H54 (cell line): ENCODE results near the gene INF2.

Experiments
- DNase-seq: peaks from one replicate; pipeline ENCODE4 v3.0.0; 2011; ENCODE audit warnings: low spot score, mixed read lengths; ENCODE audit not compliant: insufficient read length
- FAIRE-seq: peaks from 3 replicates; lab custom pipeline; 2011; peaks lifted over from hg19 to GRCh38; lab: Jason Lieb, UNC
- POLR2A ChIP-seq: IDR thresholded peaks from 2 replicates; pipeline ENCODE4 v1.6.1; 2011; ENCODE audit warnings: low read depth, mild to moderate bottlenecking, low read length

Gene INF2

DNA sequence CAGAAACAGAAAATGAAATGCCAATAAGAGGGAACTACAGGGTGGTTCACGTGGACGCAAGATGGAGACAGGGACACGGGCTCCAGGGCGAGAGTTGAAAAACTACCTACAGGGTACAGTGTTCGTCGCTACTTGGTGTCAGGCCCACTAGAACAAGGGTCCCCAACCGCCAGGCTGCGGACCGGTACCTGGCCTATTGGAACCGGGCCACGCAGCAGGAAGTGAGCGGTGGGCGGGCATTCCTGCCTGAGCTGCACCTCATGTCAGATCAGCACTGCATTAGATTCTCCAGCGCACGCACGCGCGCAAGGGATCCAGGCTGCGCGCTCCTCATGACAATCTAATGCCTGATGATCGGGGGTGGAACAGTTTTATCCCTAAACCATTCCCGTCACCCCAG, 14.8 kb downstream of the INF2 start:
- no peak for DNase-seq
- no peak for FAIRE-seq
- TF ChIP-seq POLR2A = no peak

DNA sequence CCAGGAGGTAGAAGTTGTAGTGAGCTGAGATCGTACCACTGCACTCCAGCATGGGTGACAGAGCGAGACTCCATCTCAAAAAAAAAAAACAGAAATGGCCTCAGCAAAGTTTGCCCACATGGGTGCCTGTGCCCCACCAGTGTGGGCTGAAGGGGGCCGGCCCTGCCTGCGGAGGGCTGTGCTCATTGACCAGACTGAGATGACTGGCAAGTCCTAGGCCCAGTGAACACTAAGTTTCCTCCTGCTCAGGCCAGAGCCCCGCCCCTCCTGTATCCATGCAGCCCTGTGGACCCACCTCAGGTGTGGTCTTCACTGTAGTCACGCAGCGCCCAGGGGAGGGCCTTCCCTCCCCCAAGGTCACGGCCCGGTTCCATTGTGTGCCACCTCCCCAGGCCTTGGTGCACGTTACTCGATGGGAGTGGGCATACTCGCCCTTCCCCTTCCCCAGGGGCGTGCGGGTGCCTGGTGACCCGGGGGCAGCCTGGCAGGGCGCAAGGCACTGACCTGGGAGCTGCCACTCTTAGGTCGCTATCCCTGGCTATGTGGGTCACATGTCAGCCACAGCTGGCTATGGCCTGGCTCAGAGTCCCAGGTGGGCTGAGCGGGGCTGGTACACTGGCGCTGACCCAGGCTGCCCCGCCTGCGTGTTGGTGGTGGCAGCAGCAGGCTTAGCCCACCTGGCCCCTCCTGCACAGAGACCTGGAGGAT, 16.1 kb downstream of the INF2 start:
- FAIRE-seq = no peak
- DNase-seq = no peak
- TF ChIP-seq POLR2A = no peak

DNA sequence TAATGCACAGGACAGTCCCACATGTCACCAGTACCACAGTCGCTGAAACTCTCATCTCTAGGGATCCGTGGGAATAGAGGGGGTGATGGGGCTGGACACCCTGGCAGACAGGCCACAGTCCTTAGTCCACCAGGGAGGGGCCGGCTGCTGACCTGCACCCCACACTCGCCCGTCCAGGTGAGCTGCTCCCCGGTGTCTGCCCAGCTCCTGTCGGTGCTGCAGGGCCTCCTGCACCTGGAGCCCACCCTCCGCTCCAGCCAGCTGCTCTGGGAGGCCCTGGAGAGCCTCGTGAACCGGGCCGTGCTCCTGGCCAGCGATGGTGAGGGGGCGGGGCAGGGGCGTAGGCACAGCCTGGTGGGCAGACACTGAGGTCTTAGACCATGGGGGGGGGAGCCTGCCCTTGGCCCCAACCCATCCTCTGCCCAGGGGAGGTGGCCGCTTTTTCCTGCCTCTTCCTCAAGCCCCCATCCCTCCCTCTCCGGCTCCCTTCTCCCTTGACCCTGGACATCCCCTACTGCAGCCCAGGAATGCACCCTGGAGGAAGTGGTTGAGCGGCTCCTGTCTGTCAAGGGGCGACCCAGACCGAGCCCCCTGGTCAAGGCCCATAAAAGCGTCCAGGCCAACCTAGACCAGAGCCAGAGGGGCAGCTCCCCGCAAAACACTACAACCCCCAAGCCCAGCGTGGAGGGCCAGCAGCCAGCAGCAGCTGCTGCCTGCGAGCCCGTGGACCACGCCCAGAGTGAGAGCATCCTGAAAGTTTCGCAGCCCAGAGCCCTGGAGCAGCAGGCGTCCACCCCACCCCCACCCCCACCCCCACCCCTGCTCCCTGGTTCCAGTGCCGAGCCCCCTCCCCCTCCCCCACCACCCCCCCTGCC, 17.6 kb downstream of the INF2 start:
- FAIRE-seq (no peak), DNase-seq (no peak)
- TF ChIP-seq POLR2A = no peak

DNA sequence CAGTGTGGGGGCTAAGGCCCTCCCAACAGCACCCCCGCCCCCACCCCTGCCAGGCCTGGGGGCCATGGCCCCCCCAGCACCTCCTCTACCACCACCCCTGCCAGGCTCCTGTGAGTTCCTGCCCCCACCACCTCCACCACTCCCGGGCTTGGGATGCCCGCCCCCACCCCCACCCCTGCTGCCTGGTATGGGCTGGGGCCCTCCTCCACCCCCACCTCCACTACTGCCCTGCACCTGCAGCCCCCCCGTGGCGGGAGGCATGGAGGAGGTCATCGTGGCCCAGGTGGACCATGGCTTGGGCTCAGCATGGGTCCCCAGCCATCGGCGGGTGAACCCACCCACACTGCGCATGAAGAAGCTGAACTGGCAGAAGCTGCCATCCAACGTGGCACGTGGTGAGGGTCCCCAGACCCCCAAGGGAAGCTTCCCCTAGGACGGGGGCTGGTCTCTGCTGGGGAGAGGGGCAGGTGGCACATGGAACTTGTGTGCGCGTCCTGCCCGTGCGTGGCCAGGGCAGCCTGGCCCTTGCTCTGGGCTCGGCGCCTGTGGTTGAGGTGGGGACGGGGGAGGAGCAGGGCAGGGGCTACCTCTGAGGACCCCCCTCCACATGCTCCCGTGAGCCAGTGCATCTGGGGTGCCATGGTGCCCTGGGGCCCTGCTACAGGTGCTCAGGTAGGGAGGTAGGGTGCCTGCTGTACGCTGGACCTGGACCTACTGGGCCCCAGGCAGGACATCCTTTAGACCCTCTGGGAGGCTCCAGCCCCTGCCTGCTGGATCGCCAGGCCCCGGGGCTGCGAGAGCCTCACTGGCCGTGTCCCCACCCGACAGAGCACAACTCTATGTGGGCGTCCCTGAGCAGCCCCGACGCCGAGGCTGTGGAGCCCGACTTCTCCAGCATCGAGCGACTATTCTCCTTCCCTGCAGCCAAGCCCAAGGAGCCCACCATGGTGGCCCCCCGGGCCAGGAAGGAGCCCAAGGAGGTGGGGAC, 18.5 kb downstream of the INF2 start:
- no peak for TF ChIP-seq POLR2A

DNA sequence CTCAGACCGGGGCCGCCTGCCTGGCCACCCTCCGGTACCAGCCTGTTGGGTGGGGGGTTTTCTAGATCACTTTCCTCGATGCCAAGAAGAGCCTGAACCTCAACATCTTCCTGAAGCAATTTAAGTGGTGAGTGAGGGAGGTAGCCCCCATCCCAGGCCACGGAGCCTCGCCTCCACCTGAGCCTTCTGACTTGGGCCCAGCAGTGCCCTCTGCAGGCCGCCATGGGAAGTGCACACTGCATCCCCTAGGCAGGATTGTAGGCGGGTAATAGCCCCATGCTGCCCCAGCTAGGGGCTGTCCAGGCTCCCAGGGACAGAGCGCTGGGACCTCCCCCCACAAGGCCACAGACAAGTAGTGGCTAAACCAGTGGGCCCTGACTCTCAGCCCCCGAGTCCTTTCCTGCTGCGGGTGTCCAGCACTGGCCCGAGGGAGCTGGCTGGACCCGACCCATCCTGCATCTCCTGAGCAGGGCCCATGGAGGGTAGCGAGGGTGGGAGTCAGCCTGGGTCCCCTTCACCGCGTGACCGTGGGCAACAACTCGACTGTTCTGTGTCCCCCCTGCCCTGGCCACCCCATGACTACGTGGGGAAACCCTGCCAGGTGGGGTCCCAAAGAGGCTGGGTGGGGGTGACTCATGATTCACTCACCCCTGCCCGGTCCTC, 19.3 kb downstream of the INF2 start:
- TF ChIP-seq POLR2A = no peak
- peak; percentile 84 for DNase-seq
- peak; percentile 6 for FAIRE-seq

More for the DNA sequence above, 18.5 kb downstream of the INF2 start:
- DNase-seq (no peak), FAIRE-seq (no peak)

DNA sequence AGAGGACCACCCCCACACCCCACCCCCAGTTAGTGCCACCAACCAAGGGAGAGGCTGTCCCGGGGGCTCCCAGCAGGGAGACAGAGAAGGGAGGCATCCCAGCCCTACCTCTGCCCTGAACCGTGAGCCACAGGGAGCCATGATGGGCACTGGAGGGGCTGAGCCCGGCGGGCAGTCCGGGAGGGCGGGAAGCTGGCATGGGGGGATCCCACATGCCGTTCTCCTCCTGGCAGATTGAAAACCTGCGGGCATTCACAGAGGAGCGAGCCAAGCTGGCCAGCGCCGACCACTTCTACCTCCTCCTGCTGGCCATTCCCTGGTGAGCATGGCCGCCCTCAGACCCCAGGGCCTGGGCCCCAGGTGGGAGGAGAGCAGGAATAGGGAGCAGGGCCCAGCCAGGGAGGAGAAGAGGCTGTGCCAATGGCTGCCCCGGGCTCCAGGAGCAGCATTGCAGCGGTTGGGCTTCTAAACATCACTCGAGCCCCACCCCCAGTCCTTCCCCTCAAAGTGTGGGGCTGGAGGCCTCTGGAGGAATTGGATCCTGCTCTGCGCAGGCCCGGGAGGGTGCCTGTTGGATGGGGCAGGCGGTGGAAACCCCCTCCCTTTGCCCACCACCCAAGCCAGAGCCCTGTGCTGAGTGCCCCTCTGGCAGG, 20.1 kb downstream of the INF2 start:
- DNase-seq (no peak), FAIRE-seq (no peak)
- TF ChIP-seq POLR2A = no peak

DNA sequence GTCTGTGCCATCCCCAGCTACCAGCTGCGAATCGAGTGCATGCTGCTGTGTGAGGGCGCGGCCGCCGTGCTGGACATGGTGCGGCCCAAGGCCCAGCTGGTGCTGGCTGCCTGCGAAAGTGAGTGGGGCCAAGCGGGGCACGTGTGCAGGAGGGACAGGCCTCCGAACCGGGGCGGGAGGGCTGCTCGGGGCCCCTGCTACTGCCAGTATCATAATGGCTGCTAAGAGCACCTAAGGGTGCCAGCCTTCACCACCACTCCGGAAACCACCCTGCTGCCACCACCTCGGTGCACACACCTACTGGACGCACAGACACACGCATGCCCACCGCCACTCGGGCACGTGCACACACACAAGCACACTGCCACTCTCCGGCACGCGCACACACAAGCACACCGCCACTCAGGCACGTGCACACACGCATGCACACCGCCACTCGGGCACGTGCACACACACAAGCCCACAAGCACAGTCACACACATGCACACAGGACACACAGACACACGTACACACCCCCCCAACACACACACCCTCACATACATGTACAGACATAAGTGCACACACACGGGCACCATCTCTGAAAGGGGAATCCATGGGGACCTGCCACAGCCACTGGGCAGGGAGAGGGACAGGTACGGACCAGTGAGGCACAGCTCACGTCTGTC, 20.8 kb downstream of the INF2 start:
- no peak for FAIRE-seq
- no peak for DNase-seq
- no peak for TF ChIP-seq POLR2A

DNA sequence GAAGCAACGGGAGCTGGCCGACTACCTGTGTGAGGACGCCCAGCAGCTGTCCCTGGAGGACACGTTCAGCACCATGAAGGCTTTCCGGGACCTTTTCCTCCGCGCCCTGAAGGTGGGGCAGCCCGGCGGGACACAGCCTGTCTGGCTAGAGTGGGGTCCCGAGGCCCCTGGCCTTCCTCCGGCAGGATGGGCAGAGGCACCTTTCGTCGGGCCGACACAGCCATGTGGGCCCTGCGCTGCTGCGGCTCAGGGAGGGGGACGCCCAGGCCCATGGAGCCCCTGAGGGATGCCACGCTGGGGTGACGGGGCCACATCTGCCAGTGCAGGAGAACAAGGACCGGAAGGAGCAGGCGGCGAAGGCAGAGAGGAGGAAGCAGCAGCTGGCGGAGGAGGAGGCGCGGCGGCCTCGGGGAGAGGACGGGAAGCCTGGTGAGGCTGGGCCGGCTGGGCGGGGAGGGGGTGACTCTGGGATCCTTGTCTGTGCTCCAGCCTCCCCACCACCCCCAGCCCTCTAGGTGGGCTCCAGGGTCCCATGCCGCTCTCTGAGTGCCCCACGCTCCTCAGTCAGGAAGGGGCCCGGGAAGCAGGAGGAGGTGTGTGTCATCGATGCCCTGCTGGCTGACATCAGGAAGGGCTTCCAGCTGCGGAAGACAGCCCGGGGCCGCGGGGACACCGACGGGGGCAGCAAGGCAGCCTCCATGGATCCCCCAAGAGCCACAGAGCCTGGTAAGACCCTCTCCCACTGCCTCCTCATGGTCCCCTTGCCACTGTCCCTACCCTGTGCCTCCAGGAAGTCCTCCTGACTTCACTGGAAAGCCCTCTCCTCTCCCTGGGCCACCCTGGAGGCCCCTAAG, 23.7 kb downstream of the INF2 start:
- DNase-seq = no peak
- TF ChIP-seq POLR2A = no peak

DNA sequence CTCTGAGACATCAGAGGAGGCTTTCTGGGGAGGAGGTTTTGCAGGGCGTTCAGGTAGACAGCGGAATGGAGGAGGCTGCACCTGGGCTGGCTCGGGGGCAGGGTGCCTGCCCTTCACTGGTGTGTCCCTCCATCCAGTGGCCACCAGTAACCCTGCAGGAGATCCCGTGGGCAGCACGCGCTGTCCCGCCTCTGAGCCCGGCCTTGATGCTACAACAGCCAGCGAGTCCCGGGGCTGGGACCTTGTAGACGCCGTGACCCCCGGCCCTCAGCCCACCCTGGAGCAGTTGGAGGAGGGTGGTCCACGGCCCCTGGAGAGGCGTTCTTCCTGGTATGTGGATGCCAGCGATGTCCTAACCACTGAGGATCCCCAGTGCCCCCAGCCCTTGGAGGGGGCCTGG, 24.6 kb downstream of the INF2 start:
- TF ChIP-seq POLR2A = no peak
- FAIRE-seq (no peak), DNase-seq (no peak)

More for the DNA sequence above, 23.7 kb downstream of the INF2 start:
- FAIRE-seq = no peak

DNA sequence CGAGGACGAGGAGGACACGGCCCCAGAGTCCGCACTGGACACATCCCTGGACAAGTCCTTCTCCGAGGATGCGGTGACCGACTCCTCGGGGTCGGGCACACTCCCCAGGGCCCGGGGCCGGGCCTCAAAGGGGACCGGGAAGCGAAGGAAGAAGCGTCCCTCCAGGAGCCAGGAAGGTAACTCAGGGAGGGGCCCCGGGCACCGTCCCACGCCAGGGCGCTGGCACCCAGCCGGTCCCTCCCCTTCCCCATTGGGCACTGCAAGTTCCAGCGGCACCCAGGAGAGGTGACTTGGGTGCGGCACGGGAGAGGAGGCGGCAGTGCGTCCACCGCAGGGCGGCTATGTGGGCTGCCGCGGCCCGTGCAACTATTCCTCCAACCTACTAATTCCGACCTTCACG, 25.3 kb downstream of the INF2 start:
- no peak for FAIRE-seq
- no peak for TF ChIP-seq POLR2A
- DNase-seq = no peak

DNA sequence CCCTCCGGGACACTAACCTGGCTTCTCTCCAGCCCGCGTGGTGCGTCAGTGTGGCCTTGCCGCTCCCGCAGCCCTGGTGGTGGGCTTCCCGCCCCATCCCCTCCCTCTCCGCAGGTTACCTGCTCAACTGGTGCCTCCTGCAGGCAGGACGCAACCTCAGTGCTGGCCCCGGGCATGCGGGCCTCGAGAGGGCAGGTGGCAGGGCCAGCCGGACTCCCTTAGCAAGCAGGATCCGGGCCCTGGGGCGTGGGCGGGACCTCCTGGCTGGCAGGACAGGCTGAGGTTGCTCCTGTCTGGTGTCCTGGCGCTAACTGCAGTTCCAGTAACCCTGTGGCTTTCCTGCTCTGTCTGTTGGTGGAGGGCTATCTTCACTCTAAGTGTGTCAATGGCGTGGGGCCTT, 26.0 kb downstream of the INF2 start:
- no peak for TF ChIP-seq POLR2A
- no peak for DNase-seq
- no peak for FAIRE-seq
